Measurements from ENCODE around the gene TXNL4A.
"Not testable (repeated sequence)": the region's sequence is repeated elsewhere in the genome, so short reads cannot be mapped to it uniquely, and the experiment has no call there.

The TXNL4A gene

DNA sequence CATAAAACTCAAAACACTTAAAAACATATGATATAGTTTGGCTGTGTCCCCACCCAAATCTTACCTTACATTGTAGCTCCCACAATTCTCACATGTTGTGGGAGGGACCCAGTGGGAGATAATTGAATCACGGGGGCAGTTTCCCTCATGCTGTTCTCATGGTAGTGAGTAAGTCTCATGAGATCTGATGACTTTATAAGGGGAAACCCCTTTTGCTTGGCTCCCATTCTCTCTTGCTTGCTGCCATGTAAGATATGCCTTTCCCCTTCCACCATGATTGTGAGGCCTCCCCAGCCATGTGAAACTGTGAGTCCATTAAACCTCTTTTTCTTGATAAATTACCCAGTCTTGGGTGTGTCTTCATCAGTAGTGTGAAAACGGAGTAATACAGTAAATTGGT lies 11.3 kb upstream of the TXNL4A start:
- in situ Hi-C loops (cut with MboI; ENCODE audit: low sequenced_read_pairs) = not testable (repeated sequence)

DNA sequence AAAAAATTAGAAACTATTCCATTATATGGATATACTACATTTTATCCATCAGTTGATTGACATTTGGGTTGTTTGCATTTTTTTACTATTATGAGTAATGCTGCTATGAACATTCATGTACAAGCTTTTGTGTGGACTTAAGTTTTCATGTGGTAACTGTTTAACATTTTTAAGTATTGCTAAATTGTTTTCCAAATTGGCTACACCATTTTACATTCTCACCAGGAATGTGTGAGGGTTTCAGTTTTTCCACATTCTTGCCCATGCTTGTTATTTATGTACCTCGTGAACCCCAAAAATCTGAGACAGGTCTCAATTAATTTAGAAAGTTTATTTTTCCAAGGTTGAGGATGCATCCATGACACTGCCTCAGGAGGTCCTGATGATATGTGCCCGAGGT lies 3.1 kb upstream of the TXNL4A start:
- in situ Hi-C loops (cut with MboI; ENCODE audit: low sequenced_read_pairs) = no loop called here

DNA sequence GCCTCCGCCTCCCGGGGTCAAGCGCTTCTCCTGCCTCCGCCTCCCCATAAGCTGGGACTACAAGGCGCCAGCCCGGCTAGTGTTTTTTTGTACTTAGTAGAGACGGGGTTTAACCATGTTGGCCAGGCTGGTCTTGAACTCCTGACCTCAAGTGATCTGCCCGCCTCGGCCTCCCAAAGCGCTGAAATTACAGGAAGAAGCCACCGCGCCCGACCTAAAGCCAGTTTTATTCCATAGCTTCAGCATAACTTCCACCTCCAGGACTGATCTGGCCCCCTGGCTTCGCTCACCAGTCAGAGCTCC lies 783 bp upstream of the TXNL4A start:
- in situ Hi-C loops (cut with MboI; ENCODE audit: low sequenced_read_pairs) = no loop called here

DNA sequence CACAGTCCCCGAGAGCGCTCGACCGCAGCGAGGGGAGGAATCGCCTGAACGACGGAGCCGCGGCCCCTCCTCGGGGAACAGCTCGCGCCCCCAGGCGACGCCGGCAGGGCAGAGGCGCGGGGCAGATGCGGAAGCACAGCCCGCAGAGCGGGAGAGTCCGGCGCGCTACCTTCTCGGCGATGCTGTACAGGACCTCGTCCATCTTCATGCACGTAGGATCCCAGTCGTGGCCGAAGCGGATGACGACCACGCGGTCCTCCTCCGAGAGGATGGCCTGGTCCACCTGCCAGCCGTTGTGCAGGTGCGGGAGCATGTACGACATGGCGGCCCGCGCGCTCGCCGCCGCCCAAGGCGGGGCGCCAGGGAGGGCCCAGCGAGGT lies 302 bp downstream of the TXNL4A start:
- in situ Hi-C loops (cut with MboI; ENCODE audit: low sequenced_read_pairs) = no loop called here

DNA sequence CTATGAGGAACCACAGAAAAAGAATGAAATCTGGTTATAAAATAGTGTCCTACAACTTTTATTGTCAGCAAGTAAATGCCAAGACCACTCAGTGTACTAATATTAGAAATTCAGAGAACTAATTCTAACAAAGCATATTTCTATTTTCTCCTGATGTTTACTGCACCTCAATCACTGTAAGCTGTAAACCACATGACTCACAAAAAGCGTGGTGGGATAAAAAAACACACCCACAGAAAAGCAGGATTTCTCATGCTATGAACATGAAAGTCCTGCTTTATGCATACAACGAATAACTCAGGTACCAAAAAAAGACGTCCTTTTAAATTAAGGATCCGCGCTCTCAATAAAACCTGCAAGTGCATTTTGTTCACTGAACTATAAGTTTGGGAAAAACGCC lies 797 bp downstream of the TXNL4A start:
- in situ Hi-C loops (cut with MboI; ENCODE audit: low sequenced_read_pairs) = no loop called here

- in situ Hi-C loops (cut with MboI; ENCODE audit: low sequenced_read_pairs) = no loop called here
These were observed 1.6 kb downstream of the TXNL4A start for GRCh38 chr18:79986726-79987125.

DNA sequence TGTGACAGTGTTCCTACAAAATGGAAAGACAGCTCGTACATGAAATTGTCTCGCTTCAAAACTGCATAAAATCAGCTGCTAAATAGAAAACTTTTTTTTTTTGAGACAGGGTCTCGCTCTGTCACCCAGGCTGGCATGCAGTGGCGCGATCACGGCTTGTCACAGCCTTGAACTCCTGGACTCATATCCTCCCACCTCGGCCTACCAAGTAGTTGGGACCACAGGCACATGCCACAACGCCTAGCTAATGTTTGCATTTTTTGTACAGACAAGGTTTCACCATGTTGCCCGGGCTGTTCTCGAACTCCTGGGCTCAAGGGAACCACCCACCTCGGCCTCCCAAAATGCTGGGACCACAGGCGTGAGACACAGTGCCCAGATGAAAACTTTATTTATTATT lies 3.2 kb downstream of the TXNL4A start:
- in situ Hi-C loops (cut with MboI; ENCODE audit: low sequenced_read_pairs) = no loop called here

GRCh38 chr18:79983793-79984192 lies 4.6 kb downstream of the TXNL4A start:
- in situ Hi-C loops (cut with MboI; ENCODE audit: low sequenced_read_pairs) = no loop called here

- in situ Hi-C loops (cut with MboI; ENCODE audit: low sequenced_read_pairs) = no loop called here
These were observed 5.1 kb downstream of the TXNL4A start for GRCh38 chr18:79983253-79983652.

GRCh38 chr18:79982736-79983135 lies 5.6 kb downstream of the TXNL4A start:
- in situ Hi-C loops (cut with MboI; ENCODE audit: low sequenced_read_pairs) = no loop called here

DNA sequence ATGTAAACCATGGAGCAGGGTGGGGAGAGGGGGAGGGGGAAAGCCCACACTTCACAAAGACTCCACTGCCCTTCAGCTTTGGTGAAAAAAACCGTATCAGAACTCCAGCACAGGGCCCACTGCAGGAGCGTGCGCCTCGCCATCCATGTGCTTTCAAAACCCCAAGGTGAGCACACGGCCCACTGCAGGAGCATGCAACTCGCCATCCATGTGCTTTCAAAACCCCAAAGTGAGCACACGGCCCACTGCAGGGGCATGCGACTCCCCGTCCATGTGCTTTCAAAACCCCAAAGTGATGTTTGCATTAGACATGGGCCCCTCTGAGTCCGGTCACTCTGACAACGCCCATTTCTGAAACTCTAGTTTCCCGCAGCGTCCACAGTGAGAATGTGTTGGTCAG lies 7.8 kb downstream of the TXNL4A start:
- in situ Hi-C loops (cut with MboI; ENCODE audit: low sequenced_read_pairs) = no loop called here

DNA sequence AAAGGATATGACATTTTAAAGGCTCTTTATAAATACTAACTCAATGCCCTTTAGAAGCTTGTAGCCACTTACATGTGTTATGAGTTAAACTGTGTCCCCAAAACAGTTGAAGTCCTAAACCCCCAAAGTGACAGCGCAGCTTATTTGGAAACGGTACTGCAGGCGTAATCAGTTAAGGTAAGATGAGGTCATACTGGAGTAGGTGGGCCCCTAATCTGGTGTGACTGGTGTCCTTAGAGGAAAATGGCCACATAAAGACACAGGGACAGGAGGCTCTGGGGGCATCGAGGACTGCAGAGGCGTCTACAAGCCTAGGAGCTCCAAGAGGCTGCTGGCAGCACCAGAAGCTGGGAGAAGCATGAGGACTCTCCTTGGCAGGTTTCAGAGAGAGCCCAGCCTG lies 8.5 kb downstream of the TXNL4A start:
- in situ Hi-C loops (cut with MboI; ENCODE audit: low sequenced_read_pairs) = no loop called here

DNA sequence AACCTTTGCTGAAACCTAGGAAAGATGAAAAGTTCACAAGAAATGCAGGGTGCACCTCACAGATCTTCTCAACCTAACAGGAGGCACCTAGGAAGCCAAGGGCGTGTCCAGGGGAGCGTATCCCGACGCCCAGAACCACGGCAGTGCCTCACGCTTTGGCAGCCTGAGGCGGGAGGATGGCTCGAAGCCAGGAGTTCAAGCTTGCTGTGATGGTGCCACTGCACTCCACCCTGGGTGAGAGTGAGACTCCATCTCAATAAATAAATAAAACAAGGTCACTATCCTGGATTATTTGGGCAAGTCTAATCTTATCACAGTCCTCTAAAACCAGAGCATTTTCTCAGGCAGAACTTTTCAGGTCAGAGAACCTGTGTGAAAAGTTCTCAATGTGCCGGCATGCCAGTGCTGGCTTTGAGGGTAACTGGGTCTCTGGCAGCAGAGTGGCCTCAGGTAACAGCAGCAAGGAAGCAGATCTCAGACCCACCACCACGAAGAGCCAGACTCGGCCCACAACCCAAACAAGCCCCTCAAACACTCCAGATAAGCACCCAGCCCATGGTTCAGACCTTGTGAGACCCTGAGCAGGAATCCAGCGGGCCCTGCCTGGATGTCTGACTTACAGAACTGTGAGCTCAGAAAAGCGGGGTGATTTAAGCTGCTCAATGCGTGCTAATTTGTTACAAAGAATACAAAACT lies 12.2 kb downstream of the TXNL4A start:
- in situ Hi-C loops (cut with MboI; ENCODE audit: low sequenced_read_pairs) = no loop called here

- in situ Hi-C loops (cut with MboI; ENCODE audit: low sequenced_read_pairs) = no loop called here
These were observed 13.3 kb downstream of the TXNL4A start for GRCh38 chr18:79975043-79975442.

- in situ Hi-C loops (cut with MboI; ENCODE audit: low sequenced_read_pairs) = no loop called here
These were observed 14.2 kb downstream of the TXNL4A start for GRCh38 chr18:79974025-79974654.

DNA sequence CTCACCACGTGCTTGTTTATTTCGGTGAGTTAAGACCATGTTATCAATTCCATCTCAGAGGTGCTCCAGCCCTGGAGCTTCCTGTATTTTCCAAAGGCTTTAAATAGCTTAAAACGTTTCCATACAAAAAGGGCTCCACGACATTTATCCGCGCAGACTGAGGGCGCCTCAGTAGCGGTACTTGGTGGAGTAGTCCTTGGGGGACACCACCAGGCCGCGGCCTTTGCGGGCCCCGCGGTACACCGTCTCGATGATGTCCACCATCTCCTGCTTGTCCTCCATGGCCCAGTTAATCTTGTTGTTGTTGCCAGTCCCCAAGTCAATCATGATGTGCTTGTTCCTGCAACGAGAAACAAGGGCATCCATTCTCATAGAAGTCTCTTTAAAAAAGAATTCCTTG lies 14.8 kb downstream of the TXNL4A start:
- in situ Hi-C loops (cut with MboI; ENCODE audit: low sequenced_read_pairs) = no loop called here

GRCh38 chr18:79972720-79973119 lies 15.6 kb downstream of the TXNL4A start:
- in situ Hi-C loops (cut with MboI; ENCODE audit: low sequenced_read_pairs) = no loop called here

- in situ Hi-C loops (cut with MboI; ENCODE audit: low sequenced_read_pairs) = no loop called here
These were observed 16.4 kb downstream of the TXNL4A start for GRCh38 chr18:79971986-79972385.

DNA sequence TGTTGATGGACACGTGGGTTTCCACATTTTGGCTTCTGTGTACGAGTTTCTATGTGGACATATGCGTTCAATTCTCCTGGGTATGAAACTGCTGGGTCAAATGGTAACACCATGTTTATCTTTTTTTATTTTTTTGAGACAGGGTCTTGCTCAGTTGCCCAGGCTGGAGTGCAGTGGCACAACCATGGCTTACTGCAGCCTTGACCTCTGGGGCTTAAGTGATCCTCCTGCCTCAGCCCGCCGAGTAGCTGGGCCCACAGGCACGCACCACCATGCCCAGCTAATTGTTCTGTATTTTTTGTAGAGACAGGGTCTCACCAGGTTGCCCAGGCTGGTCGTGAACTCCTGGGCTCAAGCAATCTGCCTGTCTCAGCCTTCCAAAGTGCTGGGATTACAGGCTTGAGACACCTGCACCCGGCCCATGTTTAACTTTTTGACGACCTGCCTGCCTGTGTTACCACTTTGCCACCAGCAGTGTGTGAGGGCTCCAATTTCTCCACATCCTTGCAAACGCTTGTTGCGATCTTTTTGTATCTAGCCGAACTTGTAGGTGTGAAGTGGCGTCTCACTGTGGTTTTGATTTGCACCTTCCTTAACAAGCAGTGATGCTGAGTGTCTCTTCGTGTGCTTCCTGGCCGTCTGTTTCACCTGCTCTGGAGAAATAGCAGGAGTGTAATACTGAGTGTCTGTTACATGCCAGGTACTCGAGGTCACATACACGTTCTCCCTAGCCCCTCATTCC lies 17.0 kb downstream of the TXNL4A start:
- in situ Hi-C loops (cut with MboI; ENCODE audit: low sequenced_read_pairs) = no loop called here

DNA sequence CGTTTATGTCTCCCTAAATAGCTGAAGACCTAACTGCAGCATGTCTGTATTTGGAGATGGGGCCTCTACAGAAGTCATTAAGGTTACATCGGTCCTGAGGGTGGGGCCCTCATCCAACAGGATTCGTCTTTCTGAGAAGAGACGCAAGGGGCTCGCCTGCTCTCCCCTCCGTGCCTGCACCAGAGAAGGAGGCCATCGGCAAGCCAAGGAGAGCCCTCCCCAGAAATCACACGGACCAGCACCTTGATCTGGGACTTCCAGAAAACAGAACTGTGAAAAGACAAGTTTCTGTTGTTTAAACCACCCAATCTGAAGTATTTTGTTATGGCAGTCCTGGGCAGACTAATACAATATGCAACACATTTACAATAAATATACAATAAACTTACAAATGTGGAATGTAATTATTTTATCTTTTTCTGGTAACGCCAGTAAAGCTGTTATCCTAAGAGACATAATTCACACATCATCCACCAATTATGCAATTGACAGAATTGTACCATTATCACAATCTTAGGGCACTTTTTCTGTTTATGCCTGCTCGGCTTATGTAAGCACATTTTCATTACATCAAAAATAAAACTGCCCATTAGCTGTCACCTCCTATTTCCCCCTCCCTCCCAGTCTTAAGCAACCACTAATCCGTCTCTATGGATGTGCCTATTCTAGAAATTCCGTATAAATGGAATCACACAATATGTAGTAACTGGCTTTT lies 17.8 kb downstream of the TXNL4A start:
- in situ Hi-C loops (cut with MboI; ENCODE audit: low sequenced_read_pairs) = no loop called here

GRCh38 chr18:79965119-79965902 lies 23.1 kb downstream of the TXNL4A start:
- in situ Hi-C loops (cut with MboI; ENCODE audit: low sequenced_read_pairs) = no loop called here
